ENCODE measurements around the gene AGO1. TPM values are rescaled to one million over a fixed set of nuclear protein-coding genes. Genes with fewer than 3 reads are reported as not detected.

AGO1 gene
- polyA plus RNA-seq, 4 donors = 17.1 to 17.8 (median 17.4) TPM

- no peak for DNase-seq (ENCODE audit: low read depth in 4 of 4, low spot score in 3 of 4)
Measured at GRCh38 chr1:35902671-35903070, 19.7 kb downstream of the AGO1 start.

GRCh38 chr1:35914717-35915116 is 31.7 kb downstream of the AGO1 start:
- no peak for DNase-seq (ENCODE audit: low read depth in 4 of 4, low spot score in 3 of 4)

DNA sequence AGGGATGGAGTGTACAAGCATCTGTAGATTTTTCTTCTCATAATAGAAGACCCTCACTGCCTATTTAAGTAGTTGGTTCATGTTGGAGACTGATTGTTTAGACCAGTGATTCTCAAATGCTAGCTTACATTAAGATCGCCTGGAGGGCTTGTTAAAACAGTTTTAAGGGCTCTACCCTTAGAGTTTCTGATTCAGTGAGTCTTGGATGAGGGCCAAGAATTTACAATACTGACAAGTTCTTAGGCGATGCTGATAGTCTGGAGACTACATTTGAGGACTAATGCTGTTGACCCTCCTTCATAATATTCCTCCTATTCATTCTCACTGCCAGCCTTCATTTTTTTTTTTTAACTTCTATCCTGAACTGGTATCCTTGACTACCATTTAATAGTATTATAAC is 32.7 kb downstream of the AGO1 start:
- DNase-seq (ENCODE audit: low read depth in 4 of 4, low spot score in 3 of 4) = no peak

DNA sequence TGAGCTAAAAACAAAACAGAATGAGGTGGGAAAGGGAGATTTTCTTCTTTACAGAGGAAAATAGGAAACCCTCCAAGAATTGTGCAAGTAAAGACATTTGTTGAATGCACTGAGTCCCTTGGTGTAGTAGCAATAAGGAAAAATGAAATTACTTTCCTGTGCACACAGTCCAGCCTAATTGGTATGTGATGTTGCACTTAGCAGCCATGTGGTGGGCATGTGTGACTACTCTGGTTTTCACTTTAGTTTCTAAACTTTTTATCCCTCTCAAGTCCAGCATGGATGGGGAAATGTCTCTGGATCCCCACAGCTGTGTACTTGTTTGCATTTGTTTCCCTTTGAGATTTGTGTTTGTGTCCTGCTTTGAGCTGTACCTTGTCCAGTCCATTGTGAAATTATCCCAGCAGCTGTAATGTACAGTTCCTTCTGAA is 40.8 kb downstream of the AGO1 start:
- no peak for DNase-seq (ENCODE audit: low read depth in 4 of 4, low spot score in 3 of 4)

DNA sequence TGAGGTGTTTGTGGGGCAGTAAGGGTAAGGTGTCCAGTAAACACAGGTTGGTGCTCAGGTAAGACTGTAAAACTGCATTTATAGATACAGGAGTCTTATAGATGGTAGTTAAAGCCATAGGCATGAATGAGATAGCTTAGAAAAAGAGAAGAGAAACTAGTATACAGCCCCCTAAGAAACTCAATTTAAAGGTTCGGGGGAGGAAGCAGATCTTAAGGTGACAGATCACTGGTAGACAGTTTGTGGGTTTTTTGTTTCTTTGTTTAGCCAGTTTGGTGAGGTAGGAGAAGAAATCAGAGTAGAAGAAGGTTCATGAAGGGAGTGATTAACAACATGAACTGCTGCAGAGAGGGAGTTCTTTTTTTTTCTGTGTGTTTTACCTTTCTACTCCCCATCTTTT is 41.8 kb downstream of the AGO1 start:
- no peak for DNase-seq (ENCODE audit: low read depth in 4 of 4, low spot score in 3 of 4)

GRCh38 chr1:35925741-35926140 is 42.7 kb downstream of the AGO1 start:
- no peak for DNase-seq (ENCODE audit: low read depth in 4 of 4, low spot score in 3 of 4)

GRCh38 chr1:35927472-35927871 is 44.5 kb downstream of the AGO1 start:
- no peak for DNase-seq (ENCODE audit: low read depth in 4 of 4, low spot score in 3 of 4)

DNA sequence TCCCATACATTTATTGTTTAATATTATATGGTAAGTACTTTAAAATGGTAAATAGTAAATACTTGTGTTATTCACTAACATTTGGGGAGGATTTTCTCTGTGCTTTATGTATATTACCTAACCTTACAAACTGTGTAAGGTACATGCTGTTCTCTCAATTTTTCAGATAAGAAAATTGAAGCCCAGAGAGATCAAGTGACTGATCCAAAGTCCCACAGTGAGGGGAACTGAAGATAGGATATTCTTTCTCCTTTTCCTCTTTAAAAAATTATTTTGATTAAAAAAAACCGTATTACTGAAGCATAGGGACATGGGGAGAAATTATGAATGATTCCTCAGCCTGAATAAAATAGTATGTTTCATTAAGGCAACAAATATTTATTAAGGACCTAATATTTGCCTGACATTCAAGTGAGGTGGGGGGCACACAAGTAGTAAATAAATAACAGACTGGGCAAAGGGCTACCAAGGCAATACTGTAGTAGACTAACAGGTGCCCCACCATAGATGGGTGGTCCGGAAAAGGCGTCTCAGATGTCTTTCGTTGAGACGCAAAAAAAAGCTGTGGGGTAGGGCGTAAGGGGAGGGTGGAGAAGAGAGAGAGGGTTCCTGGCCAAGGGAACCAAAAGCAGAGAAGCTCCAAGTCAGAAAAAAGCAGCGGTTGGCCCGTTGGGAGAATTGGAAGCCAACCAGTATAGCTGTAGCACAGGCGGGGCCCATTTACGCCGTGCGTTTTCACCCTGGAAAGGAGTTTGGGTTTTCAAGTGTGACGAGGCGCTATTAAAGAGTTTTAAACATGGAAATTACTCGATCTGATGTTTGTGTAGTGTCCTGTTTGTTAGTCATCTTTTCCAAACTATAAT is 47.0 kb downstream of the AGO1 start:
- DNase-seq (ENCODE audit: low read depth in 4 of 4, low spot score in 3 of 4) = peak in 3 of 4 donors; percentile 17 to 42 (median 28)

DNA sequence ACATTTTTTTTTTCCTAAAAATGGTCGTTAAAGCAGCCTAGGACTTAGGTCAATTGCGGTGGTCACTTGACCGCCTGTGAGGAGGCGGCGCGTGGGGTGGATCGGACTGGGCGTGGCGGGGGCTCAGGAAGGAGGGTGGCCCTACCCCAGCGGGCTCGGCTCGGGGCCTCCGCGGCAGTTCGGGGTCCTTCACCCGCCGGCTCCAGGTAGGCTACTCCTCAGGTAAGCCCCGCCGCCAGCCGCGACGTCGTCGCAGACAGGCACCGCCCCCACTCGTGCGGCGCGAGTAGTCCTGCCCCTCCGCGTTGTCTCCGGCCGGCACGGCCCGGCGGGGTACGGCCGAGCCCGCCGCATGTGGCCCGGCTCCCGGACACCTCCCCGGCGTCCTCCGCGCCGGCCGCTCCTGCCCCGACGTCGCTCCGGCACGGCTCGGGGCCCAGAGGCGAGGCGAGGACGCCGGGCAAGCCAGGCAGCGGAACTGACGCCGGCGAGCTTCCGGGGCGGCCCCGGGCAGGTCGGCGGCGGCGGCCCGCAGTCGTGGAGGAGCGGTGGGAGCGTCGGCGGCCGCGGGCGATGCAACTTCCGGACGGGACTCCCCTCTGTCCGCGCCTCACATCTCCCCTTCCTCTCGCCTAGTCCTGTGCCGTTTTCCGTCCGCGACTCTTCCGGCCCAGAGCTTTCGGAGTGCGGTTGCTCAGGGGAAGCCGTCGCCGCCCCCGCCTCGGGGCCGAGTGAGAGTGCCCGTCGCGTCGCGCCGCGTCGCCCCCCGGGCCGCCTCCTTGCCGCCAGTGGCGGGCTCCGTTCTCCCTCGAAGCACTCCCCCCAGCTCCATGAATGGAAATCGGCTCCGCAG is 47.8 kb downstream of the AGO1 start, which contains the start of gene AGO3:
TSS of gene AGO3 (plus strand) at position 513 of the 853 bp plus-strand sequence. CDS start at position 835, 322 bp downstream.
- peak; percentile 56 to 71 (median 61) for DNase-seq (ENCODE audit: low read depth in 4 of 4, low spot score in 3 of 4)

DNA sequence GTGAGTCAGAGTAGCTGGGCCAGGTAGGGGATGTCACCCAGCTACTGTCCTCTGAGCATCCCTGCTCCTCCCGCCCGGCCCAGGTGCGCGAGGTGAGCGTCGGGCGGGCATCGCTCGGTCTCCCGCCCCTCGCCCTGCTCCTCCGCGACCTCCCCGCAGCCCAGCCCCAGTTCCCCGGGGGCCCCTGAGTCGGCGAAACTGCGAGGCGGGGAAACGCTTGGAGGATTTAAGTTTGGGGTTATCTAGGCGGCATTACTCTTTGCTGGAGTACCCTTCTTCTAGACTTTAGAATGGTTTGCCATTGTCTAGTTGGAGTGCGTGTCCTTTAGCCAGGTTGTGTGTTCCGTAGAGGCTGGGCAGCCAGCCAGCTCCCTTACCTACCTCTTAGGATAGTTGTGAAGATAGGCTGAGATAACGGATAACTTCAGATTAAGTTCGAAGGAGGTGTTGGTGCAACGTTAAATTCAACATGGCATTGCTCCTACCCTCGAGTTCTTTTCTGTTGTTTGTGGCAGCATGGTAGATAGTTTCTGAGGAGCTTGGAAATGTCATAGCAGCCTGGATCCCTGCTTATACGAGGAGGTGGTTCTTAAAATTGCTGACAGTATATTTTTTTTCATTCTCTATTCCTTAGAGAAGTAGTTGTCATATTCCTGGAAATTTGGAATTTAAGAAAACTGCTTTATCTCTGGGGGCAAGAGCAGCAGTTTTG is 48.6 kb downstream of the AGO1 start:
- DNase-seq (ENCODE audit: low read depth in 4 of 4, low spot score in 3 of 4) = peak in 3 of 4 donors; percentile 8 to 31 (median 9)

- no peak for DNase-seq (ENCODE audit: low read depth in 4 of 4, low spot score in 3 of 4)
Measured at GRCh38 chr1:35932158-35932636, 49.2 kb downstream of the AGO1 start.

- DNase-seq (ENCODE audit: low read depth in 4 of 4, low spot score in 3 of 4) = no peak
Measured at GRCh38 chr1:35932941-35933340, 49.9 kb downstream of the AGO1 start.

- peak in 3 of 4 donors; percentile 34 to 58 (median 37) for DNase-seq (ENCODE audit: low read depth in 4 of 4, low spot score in 3 of 4)
Measured at GRCh38 chr1:35935442-35936388, 52.7 kb downstream of the AGO1 start.

DNA sequence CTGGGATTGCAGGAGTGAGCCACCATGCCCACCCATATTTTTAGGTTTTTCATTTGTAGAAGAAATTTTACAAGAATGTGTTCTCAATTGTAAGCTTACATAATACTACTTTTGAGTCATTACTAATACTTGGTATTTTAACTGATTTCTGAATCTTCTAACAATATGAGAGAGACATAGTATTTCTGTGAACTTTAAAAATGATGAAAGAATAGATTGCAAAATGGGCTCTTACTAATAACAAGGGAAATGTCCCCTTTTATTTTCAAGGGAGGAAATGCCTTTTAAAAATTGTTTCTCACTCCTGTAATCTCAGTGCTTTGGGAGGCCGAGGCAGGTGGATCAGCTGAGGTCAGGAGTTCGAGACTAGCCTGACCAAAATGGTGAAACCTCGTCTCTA is 53.8 kb downstream of the AGO1 start:
- no peak for DNase-seq (ENCODE audit: low read depth in 4 of 4, low spot score in 3 of 4)

- DNase-seq (ENCODE audit: low read depth in 4 of 4, low spot score in 3 of 4) = no peak
Measured at GRCh38 chr1:35939484-35939883, 56.5 kb downstream of the AGO1 start.

DNA sequence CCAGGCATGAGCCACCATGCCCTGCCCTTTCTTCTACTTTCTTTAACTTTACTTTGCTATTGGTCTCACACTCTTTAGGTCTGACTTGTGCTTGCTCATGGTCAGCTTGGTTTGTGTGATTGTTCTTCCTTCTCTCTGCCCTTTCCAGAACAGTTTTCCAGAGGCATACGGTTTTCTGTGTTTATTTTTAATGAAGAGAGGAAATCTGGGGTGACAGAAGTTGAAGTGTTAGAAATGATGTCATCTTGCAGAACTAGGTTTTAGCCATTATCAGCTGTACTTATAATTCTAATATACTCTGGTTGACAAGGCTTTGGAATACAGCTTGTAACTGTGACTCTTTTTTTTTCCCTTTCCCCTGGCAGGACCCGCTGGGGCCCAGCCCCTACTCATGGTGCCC is 62.3 kb downstream of the AGO1 start:
- DNase-seq (ENCODE audit: low read depth in 4 of 4, low spot score in 3 of 4) = no peak

DNA sequence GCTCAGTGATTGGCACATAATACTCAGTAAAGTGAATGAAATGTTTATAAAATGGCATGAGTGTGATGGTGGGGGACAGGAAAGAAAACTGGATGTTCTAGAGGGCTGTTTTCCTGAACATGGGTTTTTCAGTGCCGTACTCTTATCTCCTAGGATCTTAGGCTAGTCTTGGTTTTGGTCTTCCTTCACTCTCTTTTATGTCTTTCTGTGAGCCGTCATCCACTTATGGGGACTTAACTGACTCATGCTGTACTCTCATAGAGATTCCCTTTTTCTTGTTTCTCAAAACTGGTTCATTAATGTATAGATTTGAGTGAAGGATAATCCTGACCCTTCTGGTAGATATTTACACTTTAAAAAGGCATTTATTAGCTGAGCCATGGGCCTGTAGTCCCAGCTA is 64.5 kb downstream of the AGO1 start:
- DNase-seq (ENCODE audit: low read depth in 4 of 4, low spot score in 3 of 4) = no peak

DNA sequence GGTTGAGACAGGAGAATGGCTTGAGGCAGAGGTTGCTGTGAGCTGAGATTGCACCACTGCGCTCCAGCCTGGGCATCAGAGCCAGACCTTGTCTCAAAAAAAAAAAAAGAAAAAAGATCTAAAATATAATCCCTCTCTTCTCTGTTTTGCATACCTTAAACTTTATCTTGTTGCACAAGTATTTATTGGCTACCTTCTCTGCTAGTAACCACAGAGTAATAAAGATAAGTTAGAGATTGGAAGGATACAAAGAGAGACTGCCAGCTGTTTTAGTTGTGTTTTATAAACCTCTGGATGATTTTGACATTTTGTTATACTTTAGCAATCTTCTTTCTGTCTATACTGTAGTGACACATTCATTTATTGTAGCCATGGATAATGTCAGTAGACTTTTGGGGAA is 75.5 kb downstream of the AGO1 start:
- no peak for DNase-seq (ENCODE audit: low read depth in 4 of 4, low spot score in 3 of 4)

- DNase-seq (ENCODE audit: low read depth in 4 of 4, low spot score in 3 of 4) = no peak
Measured at GRCh38 chr1:35959304-35959703, 76.3 kb downstream of the AGO1 start.

DNA sequence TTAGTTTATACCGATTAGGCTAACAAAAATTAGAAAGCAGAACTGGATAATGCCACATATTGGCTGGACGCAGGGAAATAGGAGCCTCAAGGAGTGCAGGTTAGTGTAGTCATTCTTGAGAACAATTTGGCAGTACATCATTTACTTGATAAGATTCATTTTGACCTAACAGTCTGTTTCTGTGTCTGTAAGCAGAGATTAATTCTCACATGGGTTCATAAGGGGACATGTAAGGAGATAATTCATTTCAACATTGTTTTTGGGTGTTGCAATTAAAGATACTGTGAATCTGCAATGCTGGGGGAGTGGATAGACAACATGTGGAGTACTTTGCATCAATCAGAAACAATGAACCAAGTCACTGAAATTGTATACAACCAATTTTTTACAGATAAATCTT is 79.9 kb downstream of the AGO1 start:
- no peak for DNase-seq (ENCODE audit: low read depth in 4 of 4, low spot score in 3 of 4)

Measured in right renal pelvis (tissue), 4 donors.